Neural cell (in vitro differentiated cells): ENCODE results near the gene BTG2. TPM values are rescaled to one million over a fixed set of nuclear protein-coding genes. Genes with fewer than 3 reads are reported as not detected.
"Not testable (repeated sequence)": the region's sequence is repeated elsewhere in the genome, so short reads cannot be mapped to it uniquely, and the experiment has no call there.

Source experiments
- H2AFZ ChIP-seq: fragments of 200-600, 300-800 bp; sonication (generic), shearing (Covaris generic); 2 replicates; pipeline ENCODE4 v1.6.0; 2014; ENCODE audit warnings: low read depth, mild to moderate bottlenecking, antibody characterized with exemption, low read length, moderate library complexity
- H3F3A ChIP-seq: fragments of 200-600 bp; shearing (Covaris generic); 2 replicates; pipeline ENCODE4 v1.6.1; 2016; ENCODE audit warnings: mild to moderate bottlenecking, moderate library complexity, mixed read lengths, antibody characterized with exemption, low read length; ENCODE audit not compliant: insufficient read depth, poor library complexity, severe bottlenecking
- H3K27ac ChIP-seq: fragments of 200-600, 300-800 bp; sonication (generic), shearing (Covaris generic); 2 replicates; pipeline ENCODE4 v1.5.1; 2014; ENCODE audit warnings: mild to moderate bottlenecking, low read length, moderate library complexity
- H3K27me3 ChIP-seq: fragments of 300-800, 200-600 bp; sonication (generic), shearing (Covaris generic); 2 replicates; pipeline ENCODE4 v1.6.0; 2014; ENCODE audit warnings: mild to moderate bottlenecking, low read depth, low read length, moderate library complexity; ENCODE audit not compliant: insufficient read depth
- H3K36me3 ChIP-seq: fragments of 300-800, 200-600 bp; sonication (generic), shearing (Covaris generic); 2 replicates; pipeline ENCODE4 v1.5.1; 2014; ENCODE audit warnings: mild to moderate bottlenecking, antibody characterized with exemption, low read length, moderate library complexity; ENCODE audit not compliant: insufficient read depth
- H3K4me2 ChIP-seq: fragments of 300-800, 200-600 bp; sonication (generic), shearing (Covaris generic); 2 replicates; pipeline ENCODE4 v1.6.0; 2014; ENCODE audit warnings: mild to moderate bottlenecking, low read length
- H3K4me3 ChIP-seq: fragments of 300-800, 200-600 bp; sonication (generic), shearing (Covaris generic); 2 replicates; pipeline ENCODE4 v1.5.1; 2014; ENCODE audit warnings: mild to moderate bottlenecking, low read length, moderate library complexity
- H3K79me2 ChIP-seq: fragments of 200-600 bp; shearing (Covaris generic); replicated peaks from 2 replicates; pipeline ENCODE4 v1.6.0; 2014; ENCODE audit warnings: mild to moderate bottlenecking, low read length, moderate library complexity; ENCODE audit not compliant: insufficient read depth
- H3K9ac ChIP-seq: fragments of 300-800, 200-600 bp; sonication (generic), shearing (Covaris generic); 2 replicates; pipeline ENCODE4 v1.6.1; 2016; ENCODE audit warnings: mild to moderate bottlenecking, low read length, mixed read lengths
- H3K9me2 ChIP-seq: fragments of 200-600 bp; shearing (Covaris generic); 2 replicates; pipeline ENCODE4 v1.6.1; 2016; ENCODE audit warnings: mild to moderate bottlenecking, low read length, mixed read lengths; ENCODE audit not compliant: insufficient read depth
- H3K9me3 ChIP-seq: fragments of 200-600, 300-800 bp; sonication (generic), shearing (Covaris generic); 2 replicates; pipeline ENCODE4 v1.6.1; 2016; ENCODE audit warnings: mild to moderate bottlenecking, mixed run types, low read length, moderate library complexity, mixed read lengths
- H4K20me1 ChIP-seq: fragments of 200-600 bp; shearing (Covaris generic); 2 replicates; pipeline ENCODE4 v1.6.1; 2016; ENCODE audit warnings: mild to moderate bottlenecking, mixed run types; ENCODE audit not compliant: insufficient read depth
- EP300 ChIP-seq: fragments of 450-650 bp; conservative IDR thresholded peaks from 2 replicates; pipeline ENCODE4 v1.6.1; 2014; ENCODE audit warnings: antibody characterized with exemption, mild to moderate bottlenecking, moderate library complexity; ENCODE audit not compliant: poor library complexity, severe bottlenecking
- EZH2 ChIP-seq: fragments of 200-600, 300-800 bp; shearing (Covaris generic), sonication (generic); IDR thresholded peaks from 2 replicates; pipeline ENCODE4 v1.6.1; 2014; ENCODE audit warnings: antibody characterized with exemption, low read length, borderline replicate concordance, mild to moderate bottlenecking; ENCODE audit not compliant: insufficient read depth, poor library complexity, severe bottlenecking
- MXI1 ChIP-seq: fragments of 450-650 bp; conservative IDR thresholded peaks from 2 replicates; pipeline ENCODE4 v1.6.1; 2014; ENCODE audit warnings: antibody characterized with exemption, mild to moderate bottlenecking; ENCODE audit not compliant: poor library complexity, severe bottlenecking
- POLR2AphosphoS5 ChIP-seq: IDR thresholded peaks from 2 replicates; pipeline ENCODE4 v1.6.1; 2012
- RAD21 ChIP-seq: fragments of 450-650 bp; conservative IDR thresholded peaks from 2 replicates; pipeline ENCODE4 v1.6.1; 2014; ENCODE audit warnings: antibody characterized with exemption, mild to moderate bottlenecking, moderate library complexity
- SMC3 ChIP-seq: fragments of 450-650 bp; conservative IDR thresholded peaks from 2 replicates; pipeline ENCODE4 v1.6.1; 2014; ENCODE audit warnings: antibody characterized with exemption, mild to moderate bottlenecking, moderate library complexity; ENCODE audit not compliant: poor library complexity
- TAF1 ChIP-seq: IDR thresholded peaks from 2 replicates; pipeline ENCODE4 v1.6.1; 2012; ENCODE audit warnings: low read depth
- polyA plus RNA-seq: library from polyadenylated mRNA; depleted of rRNA; stranded (reverse); fragments of >200 nt; gene quantifications from 2 replicates; pipeline ENCODE4 v1.2.3, GENCODE V29; 2014
- TF ChIP-seq, protein P1 (sequence below): IDR thresholded peaks from 2 replicates; pipeline ENCODE4 v1.6.1; 2012; ENCODE audit warnings: borderline replicate concordance
- TF ChIP-seq, protein P2 (sequence below): fragments of 450-650 bp; IDR thresholded peaks from 2 replicates; pipeline ENCODE4 v1.5.1; 2014; ENCODE audit warnings: antibody characterized with exemption, mild to moderate bottlenecking, moderate library complexity; ENCODE audit not compliant: poor library complexity, severe bottlenecking

Gene BTG2
- polyA plus RNA-seq, 1 donor from 2014 or later = 4.1 TPM

DNA sequence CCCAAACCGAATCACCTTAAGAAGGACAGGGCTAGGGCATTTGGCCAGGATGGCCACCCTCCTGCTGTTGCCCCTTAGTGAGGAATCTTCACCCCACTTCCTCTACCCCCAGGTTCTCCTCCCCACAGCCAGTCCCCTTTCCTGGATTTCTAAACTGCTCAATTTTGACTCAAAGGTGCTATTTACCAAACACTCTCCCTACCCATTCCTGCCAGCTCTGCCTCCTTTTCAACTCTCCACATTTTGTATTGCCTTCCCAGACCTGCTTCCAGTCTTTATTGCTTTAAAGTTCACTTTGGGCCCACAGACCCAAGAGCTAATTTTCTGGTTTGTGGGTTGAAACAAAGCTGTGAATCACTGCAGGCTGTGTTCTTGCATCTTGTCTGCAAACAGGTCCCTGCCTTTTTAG lies 3.6 kb downstream of the BTG2 start:
- H3K27me3 ChIP-seq = no peaks in the 10 kb centered on the region
- no peak overlapping the region for H2AFZ ChIP-seq
- H3K4me3 ChIP-seq = no peak overlapping the region
- no peaks in the 10 kb centered on the region for H3K9me3 ChIP-seq
- H3K27ac ChIP-seq = no peak overlapping the region
- no peaks in the 10 kb centered on the region for H4K20me1 ChIP-seq
- H3K36me3 ChIP-seq = no peaks in the 10 kb centered on the region
- no peak overlapping the region for H3K4me2 ChIP-seq
- H3K9ac ChIP-seq = no peak overlapping the region
- H3F3A ChIP-seq = no peaks in the 10 kb centered on the region
- TF ChIP-seq MXI1 = no peak
- TF ChIP-seq, protein P1, sequence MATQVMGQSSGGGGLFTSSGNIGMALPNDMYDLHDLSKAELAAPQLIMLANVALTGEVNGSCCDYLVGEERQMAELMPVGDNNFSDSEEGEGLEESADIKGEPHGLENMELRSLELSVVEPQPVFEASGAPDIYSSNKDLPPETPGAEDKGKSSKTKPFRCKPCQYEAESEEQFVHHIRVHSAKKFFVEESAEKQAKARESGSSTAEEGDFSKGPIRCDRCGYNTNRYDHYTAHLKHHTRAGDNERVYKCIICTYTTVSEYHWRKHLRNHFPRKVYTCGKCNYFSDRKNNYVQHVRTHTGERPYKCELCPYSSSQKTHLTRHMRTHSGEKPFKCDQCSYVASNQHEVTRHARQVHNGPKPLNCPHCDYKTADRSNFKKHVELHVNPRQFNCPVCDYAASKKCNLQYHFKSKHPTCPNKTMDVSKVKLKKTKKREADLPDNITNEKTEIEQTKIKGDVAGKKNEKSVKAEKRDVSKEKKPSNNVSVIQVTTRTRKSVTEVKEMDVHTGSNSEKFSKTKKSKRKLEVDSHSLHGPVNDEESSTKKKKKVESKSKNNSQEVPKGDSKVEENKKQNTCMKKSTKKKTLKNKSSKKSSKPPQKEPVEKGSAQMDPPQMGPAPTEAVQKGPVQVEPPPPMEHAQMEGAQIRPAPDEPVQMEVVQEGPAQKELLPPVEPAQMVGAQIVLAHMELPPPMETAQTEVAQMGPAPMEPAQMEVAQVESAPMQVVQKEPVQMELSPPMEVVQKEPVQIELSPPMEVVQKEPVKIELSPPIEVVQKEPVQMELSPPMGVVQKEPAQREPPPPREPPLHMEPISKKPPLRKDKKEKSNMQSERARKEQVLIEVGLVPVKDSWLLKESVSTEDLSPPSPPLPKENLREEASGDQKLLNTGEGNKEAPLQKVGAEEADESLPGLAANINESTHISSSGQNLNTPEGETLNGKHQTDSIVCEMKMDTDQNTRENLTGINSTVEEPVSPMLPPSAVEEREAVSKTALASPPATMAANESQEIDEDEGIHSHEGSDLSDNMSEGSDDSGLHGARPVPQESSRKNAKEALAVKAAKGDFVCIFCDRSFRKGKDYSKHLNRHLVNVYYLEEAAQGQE = no peak
- peaks cover 20% of the 10 kb centered on the region for H3K79me2 ChIP-seq
- no peaks in the 10 kb centered on the region for H3K9me2 ChIP-seq

DNA sequence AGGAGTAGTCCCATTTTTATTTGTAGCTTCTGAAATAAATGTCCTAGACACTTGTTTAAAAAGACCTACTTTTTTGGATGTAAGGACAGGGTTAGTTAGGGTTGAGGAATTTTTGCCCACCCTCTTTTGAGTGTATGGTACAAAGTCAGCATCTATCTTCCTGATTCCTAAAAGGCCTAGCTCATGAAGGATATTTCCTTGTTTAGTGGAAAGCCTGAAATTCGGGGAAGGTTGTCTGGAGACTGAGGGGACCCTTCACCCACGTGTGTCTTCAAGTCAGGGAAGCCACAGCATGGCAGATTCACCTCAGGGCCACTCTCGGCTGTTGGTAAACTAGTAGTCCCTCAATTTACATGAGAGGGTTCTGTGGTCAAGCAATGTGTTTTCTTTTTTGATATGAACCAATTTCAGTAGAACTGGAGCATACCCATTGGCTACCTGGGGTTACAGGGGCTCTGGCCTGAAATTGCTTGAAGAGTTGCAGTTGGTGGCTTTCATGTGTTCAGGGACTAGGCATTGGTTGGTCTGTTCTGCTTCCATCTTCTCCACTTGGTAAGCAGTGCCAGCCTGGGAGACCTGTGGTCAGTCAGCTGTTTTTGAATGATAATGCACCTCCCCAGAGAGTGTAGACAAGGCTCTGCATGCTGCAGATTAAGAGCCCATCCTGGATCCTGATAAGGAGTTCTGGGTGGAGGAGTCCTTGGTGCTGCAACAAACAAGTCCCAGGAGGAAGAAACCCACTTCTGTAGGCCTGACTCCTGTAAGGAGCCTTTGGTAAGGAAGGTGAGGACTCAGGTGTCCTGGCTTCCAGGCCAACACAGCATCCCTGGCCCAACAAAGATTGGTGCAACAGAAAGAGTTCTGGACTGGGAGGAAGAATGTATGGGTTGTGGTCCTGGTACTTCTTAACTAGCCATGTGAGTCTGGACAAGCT lies 6.3 kb downstream of the BTG2 start:
- Histone ChIP-seq H3K27ac (no peak overlapping the region), H3K9ac (no peak overlapping the region), H3K9me3 (no peaks in the 10 kb centered on the region), H3F3A (no peaks in the 10 kb centered on the region), H3K79me2 (peaks cover 11% of the 10 kb centered on the region), H3K4me2 (no peak overlapping the region), H3K27me3 (no peaks in the 10 kb centered on the region), H3K9me2 (no peaks in the 10 kb centered on the region), H4K20me1 (no peaks in the 10 kb centered on the region), H3K4me3 (no peak overlapping the region), H3K36me3 (no peaks in the 10 kb centered on the region), H2AFZ (no peak overlapping the region)
- TF ChIP-seq, protein P2, sequence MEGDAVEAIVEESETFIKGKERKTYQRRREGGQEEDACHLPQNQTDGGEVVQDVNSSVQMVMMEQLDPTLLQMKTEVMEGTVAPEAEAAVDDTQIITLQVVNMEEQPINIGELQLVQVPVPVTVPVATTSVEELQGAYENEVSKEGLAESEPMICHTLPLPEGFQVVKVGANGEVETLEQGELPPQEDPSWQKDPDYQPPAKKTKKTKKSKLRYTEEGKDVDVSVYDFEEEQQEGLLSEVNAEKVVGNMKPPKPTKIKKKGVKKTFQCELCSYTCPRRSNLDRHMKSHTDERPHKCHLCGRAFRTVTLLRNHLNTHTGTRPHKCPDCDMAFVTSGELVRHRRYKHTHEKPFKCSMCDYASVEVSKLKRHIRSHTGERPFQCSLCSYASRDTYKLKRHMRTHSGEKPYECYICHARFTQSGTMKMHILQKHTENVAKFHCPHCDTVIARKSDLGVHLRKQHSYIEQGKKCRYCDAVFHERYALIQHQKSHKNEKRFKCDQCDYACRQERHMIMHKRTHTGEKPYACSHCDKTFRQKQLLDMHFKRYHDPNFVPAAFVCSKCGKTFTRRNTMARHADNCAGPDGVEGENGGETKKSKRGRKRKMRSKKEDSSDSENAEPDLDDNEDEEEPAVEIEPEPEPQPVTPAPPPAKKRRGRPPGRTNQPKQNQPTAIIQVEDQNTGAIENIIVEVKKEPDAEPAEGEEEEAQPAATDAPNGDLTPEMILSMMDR = no peak
- TF ChIP-seq EP300 (no peak), TAF1 (no peak), MXI1 (no peak), POLR2AphosphoS5 (no peak), EZH2 (no peak), SMC3 (no peak), RAD21 (no peak)
- TF ChIP-seq, protein P1 = no peak

DNA sequence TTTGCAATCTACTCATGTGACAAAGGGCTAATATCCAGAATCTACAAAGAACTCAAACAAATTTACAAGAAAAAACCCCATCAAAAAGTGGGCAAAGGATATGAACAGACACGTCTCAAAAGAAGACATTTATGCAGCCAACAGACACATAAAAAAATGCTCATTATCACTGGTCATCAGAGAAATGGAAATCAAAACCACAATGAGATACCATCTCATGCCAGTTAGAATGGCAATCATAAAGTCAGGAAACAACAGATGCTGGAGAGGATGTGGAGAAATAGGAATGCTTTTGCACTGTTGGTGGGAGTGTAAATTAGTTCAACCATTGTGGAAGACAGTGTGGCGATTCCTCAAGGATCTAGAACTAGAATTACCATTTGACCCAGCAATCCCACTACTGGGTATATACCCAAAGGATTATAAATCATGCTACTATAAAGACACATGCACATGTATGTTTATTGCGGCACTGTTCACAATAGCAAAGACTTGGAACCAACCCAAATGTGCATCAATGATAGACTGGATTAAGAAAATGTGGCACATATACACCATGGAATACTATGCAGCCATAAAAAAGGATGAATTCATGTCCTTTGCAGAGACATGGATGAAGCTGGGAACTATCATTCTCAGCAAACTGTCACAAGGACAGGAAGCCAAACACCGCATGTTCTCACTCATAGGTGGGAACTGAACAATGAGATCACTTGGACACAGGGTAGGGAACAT lies 8.9 kb downstream of the BTG2 start:
- not testable (repeated sequence) for H3K9me2 ChIP-seq, H3K4me2 ChIP-seq, H3K36me3 ChIP-seq, H3K4me3 ChIP-seq, H3F3A ChIP-seq, H3K27ac ChIP-seq, H3K27me3 ChIP-seq, H3K9ac ChIP-seq, H3K9me3 ChIP-seq, H2AFZ ChIP-seq, H3K79me2 ChIP-seq, H4K20me1 ChIP-seq
